Measurements from ENCODE around the gene ALDH9A1. TPM values are rescaled to one million over a fixed set of nuclear protein-coding genes. Genes with fewer than 3 reads are reported as not detected.

ALDH9A1 gene
- total and polyA plus RNA-seq, 2 donors (not counting 1 experiment from before 2014, with no cell fraction given), result 217 to 270 TPM

DNA sequence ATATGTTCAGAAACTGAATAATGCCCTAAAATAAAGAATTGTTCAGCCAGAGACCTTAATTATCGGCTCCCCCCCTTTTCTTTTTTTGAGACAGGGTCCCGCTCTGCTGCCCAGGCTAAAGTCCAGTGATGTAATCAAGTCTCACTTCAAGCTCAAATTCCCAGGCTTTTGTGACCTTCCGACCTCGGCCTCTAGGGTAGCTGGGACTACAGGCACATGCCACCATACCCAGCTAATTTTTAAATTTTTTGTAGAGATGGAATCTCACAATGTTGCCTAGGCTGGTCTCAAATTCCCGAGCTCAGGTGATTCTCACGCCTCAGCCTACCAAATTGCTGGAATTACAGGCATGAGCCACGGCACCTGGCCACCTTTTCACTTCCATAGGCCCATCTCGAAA lies 43.8 kb upstream of the ALDH9A1 start:
- no peak overlapping the region for H2AFZ ChIP-seq (ENCODE audit: low read length)
- H4K20me1 ChIP-seq (ENCODE audit: control insufficient read depth, extremely low read depth, insufficient read depth, low read length), result no peaks in the 10 kb centered on the region
- no peaks in the 10 kb centered on the region for H3K4me1 ChIP-seq (ENCODE audit: control insufficient read depth, extremely low read depth, insufficient read depth, low read length)
- H3K79me2 ChIP-seq (ENCODE audit: control insufficient read depth, insufficient read depth, low read length), result no peaks in the 10 kb centered on the region
- no peak overlapping the region for H3K27ac ChIP-seq (ENCODE audit: insufficient read depth, low read length)
- peaks cover 3% of the 10 kb centered on the region for H3K36me3 ChIP-seq (ENCODE audit: control insufficient read depth, insufficient read depth, low read length)
- TF ChIP-seq EZH2 (IDR thresholded peaks at IDR 0.05; ENCODE audit: low read length, missing control alignments), result no peak
- TF ChIP-seq, protein P1, sequence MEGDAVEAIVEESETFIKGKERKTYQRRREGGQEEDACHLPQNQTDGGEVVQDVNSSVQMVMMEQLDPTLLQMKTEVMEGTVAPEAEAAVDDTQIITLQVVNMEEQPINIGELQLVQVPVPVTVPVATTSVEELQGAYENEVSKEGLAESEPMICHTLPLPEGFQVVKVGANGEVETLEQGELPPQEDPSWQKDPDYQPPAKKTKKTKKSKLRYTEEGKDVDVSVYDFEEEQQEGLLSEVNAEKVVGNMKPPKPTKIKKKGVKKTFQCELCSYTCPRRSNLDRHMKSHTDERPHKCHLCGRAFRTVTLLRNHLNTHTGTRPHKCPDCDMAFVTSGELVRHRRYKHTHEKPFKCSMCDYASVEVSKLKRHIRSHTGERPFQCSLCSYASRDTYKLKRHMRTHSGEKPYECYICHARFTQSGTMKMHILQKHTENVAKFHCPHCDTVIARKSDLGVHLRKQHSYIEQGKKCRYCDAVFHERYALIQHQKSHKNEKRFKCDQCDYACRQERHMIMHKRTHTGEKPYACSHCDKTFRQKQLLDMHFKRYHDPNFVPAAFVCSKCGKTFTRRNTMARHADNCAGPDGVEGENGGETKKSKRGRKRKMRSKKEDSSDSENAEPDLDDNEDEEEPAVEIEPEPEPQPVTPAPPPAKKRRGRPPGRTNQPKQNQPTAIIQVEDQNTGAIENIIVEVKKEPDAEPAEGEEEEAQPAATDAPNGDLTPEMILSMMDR (conservative IDR thresholded peaks at IDR 0.05 in 1 of 2, IDR thresholded peaks at IDR 0.05 in 1 of 2; ENCODE audit: low read depth in 1 of 2, low read length in 2 of 2), result no peak
- no peak for DNase-seq (ENCODE audit: low read depth in 2 of 2)
- H3K4me2 ChIP-seq (ENCODE audit: extremely low read depth, insufficient read depth, low read length), result no peak overlapping the region
- H3K9me3 ChIP-seq (ENCODE audit: control insufficient read depth, insufficient read depth, low read depth, low read length), result no peaks in the 10 kb centered on the region
- H3K4me3 ChIP-seq (replicated peaks in 1 of 4; ENCODE audit: control extremely low read depth in 1 of 4, insufficient read depth in 1 of 4, low read depth in 3 of 4, low read length in 4 of 4), result no peak overlapping the region
- no peak overlapping the region for H3K9ac ChIP-seq (ENCODE audit: insufficient read depth, low read length)
- H3K27me3 ChIP-seq (ENCODE audit: control insufficient read depth, insufficient read depth, low read length), result no peaks in the 10 kb centered on the region

DNA sequence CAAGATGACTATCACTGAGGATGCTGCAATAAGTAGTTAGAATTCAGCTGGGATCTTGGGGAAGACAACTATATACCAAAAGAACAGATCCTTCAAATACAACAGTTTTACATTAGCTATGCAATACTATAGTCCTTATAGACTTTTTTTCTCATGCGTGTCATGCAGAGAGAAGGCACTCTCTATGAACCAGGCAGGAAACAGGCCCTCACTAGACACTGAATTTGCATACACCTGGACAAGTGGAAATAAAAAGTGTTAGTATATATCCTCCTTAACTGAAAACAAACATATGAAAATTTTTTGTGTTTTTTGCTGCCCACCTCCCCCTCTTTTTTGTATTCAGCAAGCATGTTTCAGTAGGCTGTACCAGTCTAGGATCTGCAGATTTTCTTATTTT lies 40.4 kb upstream of the ALDH9A1 start:
- peaks cover 3% of the 10 kb centered on the region for H3K36me3 ChIP-seq (ENCODE audit: control insufficient read depth, insufficient read depth, low read length)

GRCh38 chr1:165737196-165737595 lies 38.8 kb upstream of the ALDH9A1 start:
- no peak overlapping the region for H2AFZ ChIP-seq (ENCODE audit: low read length)
- H3K36me3 ChIP-seq (ENCODE audit: control insufficient read depth, insufficient read depth, low read length), result peaks cover 3% of the 10 kb centered on the region
- TF ChIP-seq, protein P1 (conservative IDR thresholded peaks at IDR 0.05 in 1 of 2, IDR thresholded peaks at IDR 0.05 in 1 of 2; ENCODE audit: low read depth in 1 of 2, low read length in 2 of 2), result no peak
- no peak for TF ChIP-seq EZH2 (IDR thresholded peaks at IDR 0.05; ENCODE audit: low read length, missing control alignments)
- H3K4me3 ChIP-seq (replicated peaks in 1 of 4; ENCODE audit: control extremely low read depth in 1 of 4, insufficient read depth in 1 of 4, low read depth in 3 of 4, low read length in 4 of 4), result no peak overlapping the region
- no peak overlapping the region for H3K4me2 ChIP-seq (ENCODE audit: extremely low read depth, insufficient read depth, low read length)
- peak; percentile 15 to 20 for DNase-seq (ENCODE audit: low read depth in 2 of 2)
- no peak overlapping the region for H3K9ac ChIP-seq (ENCODE audit: insufficient read depth, low read length)
- no peaks in the 10 kb centered on the region for H3K79me2 ChIP-seq (ENCODE audit: control insufficient read depth, insufficient read depth, low read length)
- H3K9me3 ChIP-seq (ENCODE audit: control insufficient read depth, insufficient read depth, low read depth, low read length), result no peaks in the 10 kb centered on the region
- H4K20me1 ChIP-seq (ENCODE audit: control insufficient read depth, extremely low read depth, insufficient read depth, low read length), result no peaks in the 10 kb centered on the region
- H3K27me3 ChIP-seq (ENCODE audit: control insufficient read depth, insufficient read depth, low read length), result no peaks in the 10 kb centered on the region
- no peaks in the 10 kb centered on the region for H3K4me1 ChIP-seq (ENCODE audit: control insufficient read depth, extremely low read depth, insufficient read depth, low read length)
- H3K27ac ChIP-seq (ENCODE audit: insufficient read depth, low read length), result no peak overlapping the region

More for the DNA sequence above, 40.4 kb upstream of the ALDH9A1 start:
- no peaks in the 10 kb centered on the region for H3K79me2 ChIP-seq (ENCODE audit: control insufficient read depth, insufficient read depth, low read length)
- H3K4me2 ChIP-seq (ENCODE audit: extremely low read depth, insufficient read depth, low read length), result no peak overlapping the region
- no peaks in the 10 kb centered on the region for H3K9me3 ChIP-seq (ENCODE audit: control insufficient read depth, insufficient read depth, low read depth, low read length)
- TF ChIP-seq, protein P1 (conservative IDR thresholded peaks at IDR 0.05 in 1 of 2, IDR thresholded peaks at IDR 0.05 in 1 of 2; ENCODE audit: low read depth in 1 of 2, low read length in 2 of 2), result no peak
- no peak for TF ChIP-seq EZH2 (IDR thresholded peaks at IDR 0.05; ENCODE audit: low read length, missing control alignments)
- no peaks in the 10 kb centered on the region for H3K27me3 ChIP-seq (ENCODE audit: control insufficient read depth, insufficient read depth, low read length)
- no peak overlapping the region for H3K4me3 ChIP-seq (replicated peaks in 1 of 4; ENCODE audit: control extremely low read depth in 1 of 4, insufficient read depth in 1 of 4, low read depth in 3 of 4, low read length in 4 of 4)
- no peak overlapping the region for H2AFZ ChIP-seq (ENCODE audit: low read length)
- no peaks in the 10 kb centered on the region for H4K20me1 ChIP-seq (ENCODE audit: control insufficient read depth, extremely low read depth, insufficient read depth, low read length)
- DNase-seq (ENCODE audit: low read depth in 2 of 2), result no peak
- no peak overlapping the region for H3K9ac ChIP-seq (ENCODE audit: insufficient read depth, low read length)
- no peak overlapping the region for H3K27ac ChIP-seq (ENCODE audit: insufficient read depth, low read length)
- no peaks in the 10 kb centered on the region for H3K4me1 ChIP-seq (ENCODE audit: control insufficient read depth, extremely low read depth, insufficient read depth, low read length)
